Measurements from ENCODE around the gene ALK. TPM values are rescaled to one million over a fixed set of nuclear protein-coding genes. Genes with fewer than 3 reads are reported as not detected.

The ALK gene
- total RNA-seq, 1 donor from 2014 or later = not detected

- H3K27ac ChIP-seq = no peak overlapping the region
- H3K4me3 ChIP-seq = no peak overlapping the region
- H3K36me3 ChIP-seq = no peaks in the 10 kb centered on the region
- H3K9me3 ChIP-seq = no peaks in the 10 kb centered on the region
- DNase-seq (ENCODE audit: low spot score in 2 of 2) = no peak
- no peaks in the 10 kb centered on the region for H3K4me1 ChIP-seq
- no peaks in the 10 kb centered on the region for H3K27me3 ChIP-seq
- TF ChIP-seq CTCF (IDR thresholded peaks at IDR 0.05) = no peak
- intact Hi-C loops (cut with DNase I) = no loop called here
Observed at GRCh38 chr2:29769847-29770246, 151.5 kb downstream of the ALK start.

GRCh38 chr2:29767606-29768335 is 153.6 kb downstream of the ALK start:
- Histone ChIP-seq H3K36me3 (no peaks in the 10 kb centered on the region), H3K27ac (no peak overlapping the region), H3K4me3 (no peak overlapping the region), H3K9me3 (no peaks in the 10 kb centered on the region), H3K27me3 (no peaks in the 10 kb centered on the region), H3K4me1 (no peaks in the 10 kb centered on the region)
- no peak for TF ChIP-seq CTCF (IDR thresholded peaks at IDR 0.05)
- intact Hi-C loops (cut with DNase I) = no loop called here
- DNase-seq (ENCODE audit: low spot score in 2 of 2) = no peak

GRCh38 chr2:29766191-29766590 is 155.2 kb downstream of the ALK start:
- intact Hi-C loops (cut with DNase I) = no loop called here
- no peak overlapping the region for H3K4me3 ChIP-seq
- no peaks in the 10 kb centered on the region for H3K27me3 ChIP-seq
- DNase-seq (ENCODE audit: low spot score in 2 of 2) = no peak
- no peak for TF ChIP-seq CTCF (IDR thresholded peaks at IDR 0.05)
- no peaks in the 10 kb centered on the region for H3K4me1 ChIP-seq
- H3K27ac ChIP-seq = no peak overlapping the region
- H3K9me3 ChIP-seq = no peaks in the 10 kb centered on the region
- no peaks in the 10 kb centered on the region for H3K36me3 ChIP-seq

GRCh38 chr2:29765721-29766120 is 155.7 kb downstream of the ALK start:
- intact Hi-C loops (cut with DNase I) = no loop called here

GRCh38 chr2:29763371-29763770 is 158.0 kb downstream of the ALK start:
- H3K27ac ChIP-seq = no peak overlapping the region
- no peaks in the 10 kb centered on the region for H3K27me3 ChIP-seq
- H3K36me3 ChIP-seq = no peaks in the 10 kb centered on the region
- no peak for TF ChIP-seq CTCF (IDR thresholded peaks at IDR 0.05)
- no peak overlapping the region for H3K4me3 ChIP-seq
- intact Hi-C loops (cut with DNase I) = no loop called here
- DNase-seq (ENCODE audit: low spot score in 2 of 2) = no peak
- no peaks in the 10 kb centered on the region for H3K9me3 ChIP-seq
- no peaks in the 10 kb centered on the region for H3K4me1 ChIP-seq

More at GRCh38 chr2:29765721-29766120, 155.7 kb downstream of the ALK start:
- Histone ChIP-seq H3K9me3 (no peaks in the 10 kb centered on the region), H3K27me3 (no peaks in the 10 kb centered on the region), H3K4me3 (no peak overlapping the region), H3K36me3 (no peaks in the 10 kb centered on the region), H3K27ac (no peak overlapping the region), H3K4me1 (no peaks in the 10 kb centered on the region)
- TF ChIP-seq CTCF (IDR thresholded peaks at IDR 0.05) = no peak
- no peak for DNase-seq (ENCODE audit: low spot score in 2 of 2)
